Measurements from ENCODE around the gene RALGPS1. TPM values are rescaled to one million over a fixed set of nuclear protein-coding genes. Genes with fewer than 3 reads are reported as not detected.

Gene RALGPS1
- polyA plus RNA-seq, 3 donors: 23.3 to 32.3 (median 23.3) TPM

DNA sequence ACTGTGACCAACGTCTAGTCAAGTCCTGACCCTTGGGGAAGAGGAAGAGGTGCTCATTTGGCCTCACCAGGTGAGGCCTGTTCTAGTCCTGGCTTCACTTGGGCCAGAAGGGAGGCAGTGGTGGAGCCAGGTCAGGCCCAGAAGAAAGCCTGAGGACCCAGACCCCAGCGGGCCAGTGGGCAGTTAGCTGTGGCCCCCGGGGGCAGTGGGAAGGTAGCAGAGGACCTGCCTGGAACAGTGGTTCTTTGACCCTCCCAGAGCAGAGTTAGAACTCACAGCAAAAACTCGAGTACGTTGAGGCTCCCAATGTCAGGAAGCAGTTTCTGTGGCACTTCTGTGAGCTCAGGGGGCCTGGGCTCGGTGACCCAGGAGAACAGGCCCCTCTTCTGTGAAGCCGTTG, 284.0 kb downstream of the RALGPS1 start:
- DNase-seq (ENCODE audit: extremely low read depth in 1 of 11, low read depth in 9 of 11, low spot score in 4 of 11): no peak

- DNase-seq (ENCODE audit: extremely low read depth in 1 of 11, low read depth in 9 of 11, low spot score in 4 of 11): peak in 10 of 11 donors; percentile 55 to 83 (median 65)
Measured at GRCh38 chr9:127199001-127199791, 284.6 kb downstream of the RALGPS1 start.

GRCh38 chr9:127200106-127200862, 285.7 kb downstream of the RALGPS1 start:
- DNase-seq (ENCODE audit: extremely low read depth in 1 of 11, low read depth in 9 of 11, low spot score in 4 of 11): no peak

DNA sequence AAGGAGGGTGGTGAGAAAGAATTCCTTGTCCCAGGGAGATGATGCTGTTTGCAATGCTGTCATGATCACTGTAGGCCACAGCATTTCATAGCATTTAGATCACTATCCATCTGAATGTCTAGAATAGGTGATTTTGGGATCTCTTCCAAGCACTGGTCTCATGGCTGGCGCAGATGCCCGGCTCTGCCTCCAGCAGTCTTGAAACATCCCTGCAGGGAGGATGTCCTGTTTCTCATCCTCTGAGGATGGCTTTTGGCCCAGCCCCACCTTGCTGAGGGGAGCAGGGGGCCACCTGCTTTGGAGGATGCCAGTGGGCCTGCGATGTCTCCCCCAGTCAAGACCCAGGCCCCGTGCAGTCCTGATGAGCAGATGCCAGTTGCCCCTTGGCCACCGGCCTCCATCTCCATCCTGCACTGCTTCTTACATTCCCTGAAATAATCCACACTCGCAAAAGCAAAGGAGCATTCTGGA, 286.5 kb downstream of the RALGPS1 start:
- no peak for DNase-seq (ENCODE audit: extremely low read depth in 1 of 11, low read depth in 9 of 11, low spot score in 4 of 11)

GRCh38 chr9:127201731-127202130, 287.1 kb downstream of the RALGPS1 start:
- no peak for DNase-seq (ENCODE audit: extremely low read depth in 1 of 11, low read depth in 9 of 11, low spot score in 4 of 11)

DNA sequence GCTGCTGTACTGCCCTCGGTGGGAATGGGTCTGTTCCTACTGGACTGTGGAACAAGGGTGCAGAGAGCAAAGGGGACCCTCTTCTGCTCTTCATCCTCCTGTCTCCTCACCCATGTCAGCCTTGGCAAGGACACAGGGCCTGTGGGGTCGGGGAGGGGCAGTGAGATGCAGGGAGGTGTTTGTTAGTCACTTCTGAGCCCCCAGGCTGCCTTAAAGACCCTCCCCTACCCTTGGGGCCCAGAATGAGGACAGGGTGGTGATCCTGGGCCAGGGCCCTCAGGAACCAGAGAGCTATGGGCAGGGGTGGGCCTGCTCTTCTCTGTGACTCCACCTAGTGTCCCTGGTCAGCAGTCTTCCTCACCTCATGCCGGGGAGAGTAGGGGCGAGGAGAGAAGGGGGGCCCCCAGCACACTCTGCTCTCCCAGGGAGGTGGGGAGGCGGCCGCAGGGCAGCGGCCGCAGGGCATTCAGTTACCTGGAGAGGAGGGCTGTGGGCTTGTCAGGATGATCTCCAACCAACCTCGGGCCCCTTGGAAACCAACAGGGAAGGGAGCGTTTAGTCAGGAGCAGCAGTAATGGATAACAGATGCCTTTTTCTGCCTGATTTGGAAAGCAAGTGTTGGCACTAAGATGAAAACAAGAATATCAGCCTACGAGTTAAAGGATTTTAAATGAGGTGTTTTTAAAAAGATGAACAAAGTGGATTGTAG, 288.0 kb downstream of the RALGPS1 start:
- no peak for DNase-seq (ENCODE audit: extremely low read depth in 1 of 11, low read depth in 9 of 11, low spot score in 4 of 11)

DNA sequence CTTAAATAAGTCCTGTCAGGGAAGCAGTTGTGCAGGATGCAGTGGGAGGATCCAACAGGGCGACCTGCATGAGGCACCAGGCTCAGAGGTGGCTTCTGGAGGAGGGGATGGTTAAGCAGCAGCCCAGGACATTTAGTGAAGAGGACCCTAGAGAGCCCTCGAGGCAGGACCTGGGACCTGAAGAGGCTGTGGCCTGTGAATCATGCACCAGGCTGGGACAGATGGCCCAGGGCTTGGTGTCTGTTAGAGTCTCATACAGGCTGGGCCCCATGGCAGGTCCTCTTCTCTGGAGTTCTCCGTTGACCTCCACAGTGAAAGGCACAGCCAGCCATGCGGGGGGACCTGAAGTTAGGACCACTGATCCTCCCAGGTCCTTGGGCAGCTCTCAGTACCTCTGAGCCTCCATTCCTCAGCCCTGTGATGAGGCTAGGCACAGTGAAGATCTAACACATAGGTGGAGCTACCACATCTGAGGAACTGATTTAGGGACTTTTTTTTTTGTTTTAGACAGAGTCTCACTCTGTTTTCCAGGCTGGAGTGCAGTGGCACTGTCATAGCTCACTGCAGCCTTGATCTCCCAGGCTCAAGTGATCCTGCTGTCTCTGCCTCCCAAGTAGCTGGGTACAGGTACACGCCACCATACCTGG, 289.2 kb downstream of the RALGPS1 start:
- DNase-seq (ENCODE audit: extremely low read depth in 1 of 11, low read depth in 9 of 11, low spot score in 4 of 11): no peak

- no peak for DNase-seq (ENCODE audit: extremely low read depth in 1 of 11, low read depth in 9 of 11, low spot score in 4 of 11)
Measured at GRCh38 chr9:127204771-127205470, 290.3 kb downstream of the RALGPS1 start.

DNA sequence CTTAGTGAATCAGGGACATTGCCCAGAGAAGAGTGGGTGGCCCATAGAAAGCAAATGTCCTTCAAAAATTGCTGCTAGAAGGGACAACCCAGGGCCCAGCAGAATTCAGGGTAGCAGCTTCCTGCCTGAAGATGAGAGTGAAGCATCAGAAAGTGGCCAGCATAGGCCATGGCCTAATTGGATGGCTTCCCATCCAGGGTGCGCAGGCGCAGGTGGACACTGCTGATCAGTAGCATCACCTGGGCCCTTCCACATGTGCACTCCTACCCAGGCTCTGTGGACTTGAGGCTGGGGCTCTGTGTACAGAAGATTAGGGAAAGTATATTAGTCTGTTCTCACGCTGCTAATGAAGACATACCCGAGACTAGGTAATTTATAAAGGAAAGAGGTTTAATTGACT, 291.4 kb downstream of the RALGPS1 start:
- DNase-seq (ENCODE audit: extremely low read depth in 1 of 11, low read depth in 9 of 11, low spot score in 4 of 11): no peak

DNA sequence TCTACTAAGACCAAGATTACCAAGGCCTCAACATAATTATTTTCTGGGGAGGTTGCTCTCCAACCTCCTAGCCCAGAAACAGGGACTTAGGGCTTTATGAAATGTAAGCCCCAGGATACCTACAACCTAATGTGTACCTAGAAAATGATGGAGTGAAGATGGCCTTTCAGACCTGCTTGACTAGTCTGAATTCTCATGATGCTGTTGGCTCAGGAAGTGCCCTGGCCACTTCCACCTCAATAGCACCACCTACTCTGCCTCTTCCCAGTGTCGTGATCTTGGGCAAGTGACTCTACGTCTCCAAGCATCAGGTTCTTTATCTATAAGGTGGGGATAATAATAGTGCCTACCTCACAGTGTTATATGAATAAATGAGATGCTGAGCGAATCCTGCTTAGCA, 292.1 kb downstream of the RALGPS1 start:
- no peak for DNase-seq (ENCODE audit: extremely low read depth in 1 of 11, low read depth in 9 of 11, low spot score in 4 of 11)

- no peak for DNase-seq (ENCODE audit: extremely low read depth in 1 of 11, low read depth in 9 of 11, low spot score in 4 of 11)
Measured at GRCh38 chr9:127207734-127208410, 293.3 kb downstream of the RALGPS1 start.

DNA sequence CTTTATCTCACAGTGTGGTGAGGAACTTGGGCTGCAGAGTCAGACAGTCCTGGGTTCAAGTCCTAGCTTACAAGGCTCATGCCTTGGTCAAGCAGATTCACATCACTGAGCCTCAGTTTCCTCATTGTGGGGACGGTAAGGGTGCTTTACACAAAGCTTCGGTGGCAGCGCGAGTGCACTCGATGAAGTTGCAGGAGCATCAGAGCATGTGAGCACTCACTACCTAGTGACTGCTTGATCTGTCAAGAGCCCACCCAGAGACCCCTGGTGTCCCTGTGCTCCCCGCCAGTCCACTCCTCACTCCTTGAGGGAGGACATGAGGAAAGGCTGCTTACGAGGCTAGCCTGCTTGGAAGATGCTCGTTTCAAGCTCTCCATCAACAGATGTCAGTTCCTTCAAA, 293.8 kb downstream of the RALGPS1 start:
- no peak for DNase-seq (ENCODE audit: extremely low read depth in 1 of 11, low read depth in 9 of 11, low spot score in 4 of 11)

- no peak for DNase-seq (ENCODE audit: extremely low read depth in 1 of 11, low read depth in 9 of 11, low spot score in 4 of 11)
Measured at GRCh38 chr9:127209220-127209619, 294.6 kb downstream of the RALGPS1 start.

DNA sequence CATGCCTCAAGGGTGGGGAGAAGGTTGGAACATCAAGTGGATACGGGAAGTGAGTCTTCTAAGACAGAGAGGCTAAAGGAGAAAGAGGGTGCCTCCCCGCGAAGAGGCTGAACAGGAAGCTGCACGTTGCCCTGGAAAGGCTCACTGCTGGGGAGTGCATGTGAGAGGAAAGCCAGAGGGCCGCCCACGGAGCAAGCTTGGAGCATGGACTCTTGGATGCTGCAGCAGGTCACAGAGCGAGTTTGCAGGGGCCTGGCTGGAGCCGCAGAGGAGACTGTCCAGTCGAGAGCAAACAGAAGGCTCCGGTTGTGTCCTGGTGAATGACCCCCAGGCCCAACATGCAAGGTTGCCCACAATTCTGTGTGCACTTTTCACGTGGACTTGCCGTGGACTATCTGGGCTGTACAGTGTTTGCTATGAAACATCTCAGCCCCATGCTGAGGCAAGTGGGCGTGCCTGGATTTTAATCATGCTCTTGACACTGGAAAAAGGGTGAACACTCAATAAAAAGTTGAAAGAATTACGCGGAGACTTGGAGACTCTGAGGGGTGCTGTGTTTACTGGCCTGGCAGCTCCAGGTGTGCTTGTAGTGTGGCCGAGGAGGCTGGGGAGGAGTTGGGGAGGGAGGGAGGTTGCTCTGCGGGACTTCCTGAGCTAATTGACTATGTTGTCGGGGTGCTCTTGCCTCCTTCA, 295.5 kb downstream of the RALGPS1 start:
- DNase-seq (ENCODE audit: extremely low read depth in 1 of 11, low read depth in 9 of 11, low spot score in 4 of 11): no peak

DNA sequence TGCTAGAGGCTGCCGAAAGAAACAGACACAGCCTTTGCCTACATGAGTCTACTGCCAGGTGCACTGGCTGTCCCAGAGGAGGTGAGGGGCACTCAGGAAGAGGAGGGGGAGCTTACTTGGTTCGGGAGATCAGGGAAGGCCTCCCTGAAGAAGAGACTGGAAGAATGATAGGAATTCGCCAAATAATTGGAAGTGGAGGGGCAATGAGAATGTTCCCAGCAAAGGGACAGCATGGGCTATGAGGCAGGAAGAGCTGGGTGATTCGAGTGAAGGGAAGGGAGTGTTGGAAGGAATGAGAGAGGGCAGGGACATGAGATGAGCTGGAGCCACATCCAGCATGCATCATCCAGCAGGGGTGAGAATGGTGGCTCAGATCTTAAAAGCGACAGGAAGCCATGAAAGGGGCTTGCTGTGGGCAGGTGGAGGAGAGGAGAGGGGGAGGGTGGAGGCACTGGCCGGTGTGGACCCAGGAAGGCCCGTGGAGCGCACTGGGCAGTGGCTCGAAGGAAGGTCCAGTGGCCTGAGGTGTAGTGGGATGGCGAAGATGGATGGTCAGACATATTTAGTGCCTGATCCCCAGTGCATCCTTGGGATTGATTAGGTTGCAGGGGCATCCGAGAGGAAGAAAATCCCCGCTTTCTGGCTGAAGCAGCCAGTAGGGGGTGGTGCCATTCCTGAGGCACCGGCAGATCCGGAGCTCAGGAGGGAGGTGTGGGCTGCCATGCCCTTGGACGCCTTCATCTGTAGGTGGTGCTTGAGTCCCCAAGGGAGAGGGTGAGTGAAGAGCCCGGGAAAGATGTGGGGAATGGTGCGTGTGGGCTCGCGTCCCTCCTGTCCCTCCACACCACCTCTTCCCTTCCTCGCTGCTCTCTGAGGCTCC, 296.5 kb downstream of the RALGPS1 start:
- DNase-seq (ENCODE audit: extremely low read depth in 1 of 11, low read depth in 9 of 11, low spot score in 4 of 11): no peak

DNA sequence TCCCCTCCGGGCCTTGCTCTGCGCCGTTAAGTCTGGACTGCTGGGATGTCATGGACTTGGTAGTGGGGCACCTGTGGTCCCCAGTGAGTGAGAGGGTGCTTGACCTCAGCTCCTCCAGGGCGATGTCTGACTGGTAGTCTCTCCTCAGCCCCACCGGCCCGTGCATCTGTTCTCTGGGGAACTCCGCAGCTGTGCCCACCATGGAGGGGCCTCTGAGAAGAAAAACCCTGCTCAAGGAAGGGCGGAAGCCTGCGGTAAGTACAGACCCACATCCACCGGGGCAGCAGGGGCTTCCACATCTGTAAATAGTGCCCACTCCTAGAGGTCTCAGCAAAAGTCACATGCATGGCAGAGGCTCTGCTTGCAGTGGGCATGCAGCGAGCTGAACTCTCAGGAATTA, 297.4 kb downstream of the RALGPS1 start:
- DNase-seq (ENCODE audit: extremely low read depth in 1 of 11, low read depth in 9 of 11, low spot score in 4 of 11): no peak

DNA sequence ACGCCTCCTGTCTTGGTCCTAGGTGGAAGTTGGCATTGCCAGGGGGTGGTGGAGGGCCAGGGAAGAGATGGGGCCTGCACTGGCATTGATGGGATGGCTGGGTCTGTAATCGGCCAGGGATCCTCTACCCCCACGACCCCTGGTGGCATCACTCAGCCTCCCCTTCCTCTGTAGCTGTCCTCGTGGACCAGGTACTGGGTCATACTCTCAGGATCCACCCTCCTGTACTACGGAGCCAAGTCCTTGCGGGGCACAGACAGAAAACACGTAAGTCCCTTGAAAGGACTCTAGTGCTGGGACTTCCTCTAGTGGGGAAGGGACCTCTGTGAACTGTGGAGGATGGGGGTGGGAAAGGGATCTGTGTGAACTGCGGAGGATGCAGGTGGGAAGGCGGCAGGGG, 297.9 kb downstream of the RALGPS1 start:
- DNase-seq (ENCODE audit: extremely low read depth in 1 of 11, low read depth in 9 of 11, low spot score in 4 of 11): no peak

Data from renal cortex interstitium (tissue), 11 donors.